Activated naive CD8-positive, alpha-beta T cell treated with anti-CD3 and anti-CD28 coated beads, Interleukin-2, amount 10 ng/mL, durations not matched to agents 7 days and 5 days (primary cell): ENCODE results near the gene GLYATL1. TPM values are rescaled to one million over a fixed set of nuclear protein-coding genes. Genes with fewer than 3 reads are reported as not detected.

ENCODE experiments used
- ATAC-seq: fragments of 150-1000 bp; cut with Tn5 transposase; one replicate; pipeline ENCODE4 v1.10.0; 2021; ENCODE audit warnings: low read depth, moderate library complexity
- POLR2A ChIA-PET: fragments of 350-600 bp; sonication (Branson Sonifier 250); formaldehyde crosslinking; loops from one replicate; lab custom pipeline; 2021; ENCODE audit warnings: antibody characterized with exemption; lab: Charles Lee
- DNase-seq: peaks from one replicate; pipeline ENCODE4 v3.0.0; 2021
- H3K27ac Mint-ChIP-seq: one replicate; pipeline ENCODE4 v1.8.0; 2022; ENCODE audit warnings: mild to moderate bottlenecking, mixed read lengths
- H3K27me3 Mint-ChIP-seq: one replicate; pipeline ENCODE4 v1.8.0; 2022; ENCODE audit warnings: mild to moderate bottlenecking, moderate library complexity, mixed read lengths
- H3K36me3 Mint-ChIP-seq: one replicate; pipeline ENCODE4 v1.8.0; 2021; ENCODE audit warnings: mild to moderate bottlenecking, mixed read lengths
- H3K4me1 Mint-ChIP-seq: one replicate; pipeline ENCODE4 v1.8.0; 2021; ENCODE audit warnings: mixed read lengths
- H3K4me3 Mint-ChIP-seq: one replicate; pipeline ENCODE4 v1.8.0; 2022; ENCODE audit warnings: mild to moderate bottlenecking, moderate library complexity, mixed read lengths
- H3K9me3 Mint-ChIP-seq: one replicate; pipeline ENCODE4 v1.8.0; 2021; ENCODE audit warnings: mixed read lengths
- total RNA-seq, 2 experiments: library from RNA; stranded (reverse); gene quantifications; one replicate each; pipeline ENCODE4 v1.2.3, GENCODE V29; 2021

The GLYATL1 gene
- total RNA-seq, 2 experiments from 2014 or later = not detected

GRCh38 chr11:58917159-58917783, 22.0 kb upstream of the GLYATL1 start:
- ATAC-seq = no peak
- Mint-ChIP-seq H3K9me3 (peaks cover 10% of the 10 kb centered on the region), H3K4me3 (no peak overlapping the region), H3K36me3 (no peaks in the 10 kb centered on the region), H3K27me3 (no peaks in the 10 kb centered on the region), H3K27ac (no peak overlapping the region), H3K4me1 (no peaks in the 10 kb centered on the region)
- no peak for DNase-seq
- POLR2A ChIA-PET = no interaction called here

- Mint-ChIP-seq H3K27ac (no peak overlapping the region), H3K27me3 (no peaks in the 10 kb centered on the region), H3K36me3 (no peaks in the 10 kb centered on the region), H3K9me3 (peaks cover 10% of the 10 kb centered on the region), H3K4me1 (peaks cover 10% of the 10 kb centered on the region), H3K4me3 (no peak overlapping the region)
- POLR2A ChIA-PET = no interaction called here
- ATAC-seq (no peak), DNase-seq (no peak)
Measured at GRCh38 chr11:58919561-58919960, 19.7 kb upstream of the GLYATL1 start.

GRCh38 chr11:58919980-58920379, 19.3 kb upstream of the GLYATL1 start:
- peaks cover 9% of the 10 kb centered on the region for H3K9me3 Mint-ChIP-seq
- POLR2A ChIA-PET = no interaction called here
- H3K36me3 Mint-ChIP-seq = no peaks in the 10 kb centered on the region
- H3K27me3 Mint-ChIP-seq = no peaks in the 10 kb centered on the region
- H3K4me1 Mint-ChIP-seq = peaks cover 10% of the 10 kb centered on the region
- DNase-seq = no peak
- H3K4me3 Mint-ChIP-seq = no peak overlapping the region
- no peak overlapping the region for H3K27ac Mint-ChIP-seq
- no peak for ATAC-seq

GRCh38 chr11:58921778-58922390, 17.4 kb upstream of the GLYATL1 start:
- POLR2A ChIA-PET = no interaction called here
- Mint-ChIP-seq H3K4me3 (no peak overlapping the region), H3K36me3 (no peaks in the 10 kb centered on the region), H3K9me3 (peaks cover 6% of the 10 kb centered on the region), H3K27me3 (peaks cover 3% of the 10 kb centered on the region), H3K4me1 (peaks cover 10% of the 10 kb centered on the region), H3K27ac (no peak overlapping the region)
- DNase-seq (no peak), ATAC-seq (no peak)

- Mint-ChIP-seq H3K27ac (no peak overlapping the region), H3K27me3 (peaks cover 4% of the 10 kb centered on the region), H3K9me3 (peaks cover 4% of the 10 kb centered on the region), H3K36me3 (no peaks in the 10 kb centered on the region), H3K4me3 (no peak overlapping the region), H3K4me1 (peaks cover 11% of the 10 kb centered on the region)
- POLR2A ChIA-PET = no interaction called here
- no peak for DNase-seq
- no peak for ATAC-seq
Measured at GRCh38 chr11:58922479-58922878, 16.8 kb upstream of the GLYATL1 start.

- DNase-seq = no peak
- peak; percentile 82 for ATAC-seq
- Mint-ChIP-seq H3K9me3 (peaks cover under 1% of the 10 kb centered on the region), H3K4me3 (peak overlapping the region; percentile 47), H3K36me3 (no peaks in the 10 kb centered on the region), H3K4me1 (peaks cover 18% of the 10 kb centered on the region), H3K27me3 (peaks cover 7% of the 10 kb centered on the region), H3K27ac (no peak overlapping the region)
- POLR2A ChIA-PET = no interaction called here
Measured at GRCh38 chr11:58923300-58923788, 15.9 kb upstream of the GLYATL1 start.

- H3K27ac Mint-ChIP-seq = no peak overlapping the region
- H3K36me3 Mint-ChIP-seq = no peaks in the 10 kb centered on the region
- ATAC-seq (no peak), DNase-seq (no peak)
- no peak overlapping the region for H3K4me3 Mint-ChIP-seq
- H3K9me3 Mint-ChIP-seq = no peaks in the 10 kb centered on the region
- peaks cover 18% of the 10 kb centered on the region for H3K4me1 Mint-ChIP-seq
- peaks cover 7% of the 10 kb centered on the region for H3K27me3 Mint-ChIP-seq
- POLR2A ChIA-PET = no interaction called here
Measured at GRCh38 chr11:58924230-58924629, 15.1 kb upstream of the GLYATL1 start.

- Mint-ChIP-seq H3K27ac (no peak overlapping the region), H3K27me3 (peaks cover 7% of the 10 kb centered on the region), H3K4me3 (no peak overlapping the region), H3K36me3 (no peaks in the 10 kb centered on the region), H3K4me1 (peaks cover 18% of the 10 kb centered on the region), H3K9me3 (no peaks in the 10 kb centered on the region)
- no peak for ATAC-seq
- no peak for DNase-seq
- POLR2A ChIA-PET = no interaction called here
Measured at GRCh38 chr11:58926251-58926650, 13.0 kb upstream of the GLYATL1 start.

GRCh38 chr11:58926695-58927094, 12.6 kb upstream of the GLYATL1 start:
- no peaks in the 10 kb centered on the region for H3K36me3 Mint-ChIP-seq

GRCh38 chr11:58927393-58928106, 11.7 kb upstream of the GLYATL1 start:
- H3K9me3 Mint-ChIP-seq = no peaks in the 10 kb centered on the region
- no peaks in the 10 kb centered on the region for H3K36me3 Mint-ChIP-seq
- peaks cover 7% of the 10 kb centered on the region for H3K27me3 Mint-ChIP-seq
- POLR2A ChIA-PET = no interaction called here
- DNase-seq = no peak
- ATAC-seq = no peak
- no peak overlapping the region for H3K27ac Mint-ChIP-seq
- H3K4me3 Mint-ChIP-seq = peak overlapping the region; percentile 31
- H3K4me1 Mint-ChIP-seq = peaks cover 18% of the 10 kb centered on the region

More at GRCh38 chr11:58926695-58927094, 12.6 kb upstream of the GLYATL1 start:
- DNase-seq (no peak), ATAC-seq (no peak)
- peaks cover 18% of the 10 kb centered on the region for H3K4me1 Mint-ChIP-seq
- H3K27ac Mint-ChIP-seq = no peak overlapping the region
- H3K27me3 Mint-ChIP-seq = peaks cover 7% of the 10 kb centered on the region
- POLR2A ChIA-PET = no interaction called here
- H3K4me3 Mint-ChIP-seq = no peak overlapping the region
- no peaks in the 10 kb centered on the region for H3K9me3 Mint-ChIP-seq

GRCh38 chr11:58928107-58928499, 11.2 kb upstream of the GLYATL1 start:
- Mint-ChIP-seq H3K9me3 (no peaks in the 10 kb centered on the region), H3K4me3 (peak overlapping the region; percentile 31), H3K27me3 (peaks cover 9% of the 10 kb centered on the region), H3K27ac (no peak overlapping the region), H3K36me3 (no peaks in the 10 kb centered on the region), H3K4me1 (peaks cover 16% of the 10 kb centered on the region)
- DNase-seq (no peak), ATAC-seq (no peak)
- POLR2A ChIA-PET = no interaction called here

GRCh38 chr11:58928691-58929090, 10.6 kb upstream of the GLYATL1 start:
- H3K36me3 Mint-ChIP-seq = no peaks in the 10 kb centered on the region
- ATAC-seq (no peak), DNase-seq (no peak)
- peaks cover 11% of the 10 kb centered on the region for H3K4me1 Mint-ChIP-seq
- H3K27ac Mint-ChIP-seq = no peak overlapping the region
- no peak overlapping the region for H3K4me3 Mint-ChIP-seq
- peaks cover 9% of the 10 kb centered on the region for H3K27me3 Mint-ChIP-seq
- H3K9me3 Mint-ChIP-seq = no peaks in the 10 kb centered on the region
- POLR2A ChIA-PET = no interaction called here

GRCh38 chr11:58930926-58931325, 8.4 kb upstream of the GLYATL1 start:
- H3K36me3 Mint-ChIP-seq = no peaks in the 10 kb centered on the region
- H3K27me3 Mint-ChIP-seq = peaks cover 10% of the 10 kb centered on the region
- POLR2A ChIA-PET = no interaction called here
- H3K9me3 Mint-ChIP-seq = no peaks in the 10 kb centered on the region
- DNase-seq = no peak
- H3K4me3 Mint-ChIP-seq = no peak overlapping the region
- H3K4me1 Mint-ChIP-seq = peaks cover 8% of the 10 kb centered on the region
- H3K27ac Mint-ChIP-seq = no peak overlapping the region
- no peak for ATAC-seq

- no peak for DNase-seq
- POLR2A ChIA-PET = no interaction called here
- no peak overlapping the region for H3K27ac Mint-ChIP-seq
- ATAC-seq = no peak
- H3K36me3 Mint-ChIP-seq = no peaks in the 10 kb centered on the region
- H3K27me3 Mint-ChIP-seq = peaks cover 6% of the 10 kb centered on the region
- H3K4me3 Mint-ChIP-seq = no peak overlapping the region
- no peaks in the 10 kb centered on the region for H3K4me1 Mint-ChIP-seq
- H3K9me3 Mint-ChIP-seq = no peaks in the 10 kb centered on the region
Measured at GRCh38 chr11:58933661-58934060, 5.6 kb upstream of the GLYATL1 start.
